HG03097 (cell line): Measurements from ENCODE around the gene SEZ6L.

ENCODE experiments used
- ATAC-seq: cut with Tn5 transposase; IDR thresholded peaks from one replicate; pipeline ENCODE4 v1.9.1; 2021; ENCODE audit not compliant: unreplicated experiment, low FRiP score

SEZ6L gene

DNA sequence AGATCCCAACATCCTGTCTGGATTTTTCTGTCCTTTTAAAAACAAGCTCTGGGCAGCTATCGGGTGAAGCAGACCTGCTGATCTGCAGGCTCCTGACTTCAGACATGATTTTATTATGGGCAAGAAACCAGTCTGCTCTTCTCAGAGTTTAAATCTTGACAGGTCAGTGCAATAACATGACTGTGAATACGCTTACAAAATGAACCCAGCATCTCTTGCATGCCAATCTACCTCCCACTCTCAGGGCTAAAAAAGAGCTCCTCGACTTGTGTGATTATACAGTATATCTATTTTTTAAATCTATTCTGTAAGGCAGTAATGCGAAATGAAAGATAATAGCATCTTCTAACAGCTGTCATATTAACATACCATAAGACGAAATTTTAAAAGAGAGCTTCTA lies 241.1 kb downstream of the SEZ6L start:
- no peak for ATAC-seq

DNA sequence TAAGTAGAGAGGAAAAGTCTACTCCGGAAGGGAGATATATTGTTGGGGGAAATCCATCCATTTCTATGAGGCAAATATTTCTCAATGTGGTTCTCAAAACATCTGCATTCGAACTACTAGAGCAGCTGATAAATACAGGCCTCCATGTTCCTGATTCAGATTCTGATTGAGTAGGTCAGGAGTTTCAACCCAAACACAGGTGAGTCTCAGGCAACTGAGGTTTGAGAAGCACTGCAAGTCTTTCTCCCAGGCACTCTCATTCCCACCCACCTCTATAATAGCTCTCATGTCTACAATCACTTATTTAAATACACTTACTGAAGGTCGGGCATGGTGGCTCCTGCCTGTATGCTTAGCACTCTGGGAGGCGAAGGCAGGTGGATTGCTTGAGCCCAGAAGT lies 245.1 kb downstream of the SEZ6L start:
- ATAC-seq: no peak

DNA sequence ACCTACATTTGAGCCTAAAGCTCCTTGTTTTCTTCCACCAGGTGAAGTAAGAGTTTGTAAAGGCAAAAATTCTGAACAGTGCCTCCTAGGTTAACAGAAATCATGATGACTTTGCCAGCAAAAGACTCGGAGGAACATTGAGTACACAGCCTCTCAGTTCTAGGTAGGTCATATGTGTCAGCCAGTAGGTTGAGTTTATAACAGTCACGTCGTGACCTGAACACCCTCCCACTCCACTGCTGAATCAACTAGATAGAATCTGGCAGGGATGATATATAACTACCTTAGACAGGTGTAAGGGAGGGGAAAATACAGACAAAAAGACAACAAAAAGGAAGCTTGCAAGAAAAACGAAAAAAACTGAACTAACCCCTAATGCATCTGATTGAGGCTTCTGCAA lies 247.0 kb downstream of the SEZ6L start:
- no peak for ATAC-seq

DNA sequence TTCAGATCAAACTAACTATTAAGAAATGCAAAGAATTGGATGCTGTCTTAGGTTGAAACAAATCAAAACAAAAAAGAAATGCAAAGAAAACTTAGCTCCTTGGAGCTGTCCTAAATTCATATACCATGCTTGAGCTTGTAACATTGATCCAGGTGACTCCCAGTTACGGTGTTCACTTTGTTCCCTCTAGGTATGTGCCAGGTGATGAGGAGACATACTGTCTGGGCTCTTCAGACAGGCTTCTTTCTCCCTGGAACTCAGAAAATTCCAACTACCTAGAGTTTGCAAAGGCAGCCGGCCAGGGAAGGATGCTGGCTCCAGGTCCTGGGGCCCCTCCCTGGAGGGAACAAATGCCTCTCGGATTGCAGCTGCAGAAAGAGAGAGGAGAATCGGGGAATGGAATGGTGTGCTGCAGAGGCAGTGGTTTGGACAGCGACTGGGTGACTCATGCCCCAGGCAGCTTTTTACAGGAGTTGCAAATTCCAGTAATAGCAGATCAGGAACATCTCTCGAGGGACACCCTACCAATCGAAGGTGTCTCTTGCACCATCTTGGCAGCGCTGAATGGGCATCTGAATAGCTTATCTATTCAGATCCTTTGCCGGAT lies 247.5 kb downstream of the SEZ6L start:
- no peak for ATAC-seq

DNA sequence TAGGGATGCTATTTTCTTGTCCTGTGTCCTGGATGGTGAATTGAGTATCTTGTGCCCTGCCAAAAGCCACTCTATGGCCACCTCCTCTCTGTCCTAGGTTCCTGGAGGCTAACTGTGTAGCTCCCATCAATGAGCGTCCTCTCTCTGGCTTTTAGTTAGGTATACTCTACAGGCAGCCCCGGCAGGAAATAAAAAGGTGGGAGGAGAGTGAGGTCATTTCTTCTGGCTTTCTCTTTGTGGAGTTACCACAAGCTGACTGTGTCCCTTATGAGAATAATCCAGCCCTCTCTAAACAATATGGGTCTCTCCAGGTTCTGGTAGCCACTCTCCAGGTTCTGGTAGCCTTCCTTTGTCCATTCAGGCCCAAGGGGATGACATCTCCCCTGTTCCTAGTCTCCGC lies 248.1 kb downstream of the SEZ6L start:
- no peak for ATAC-seq

DNA sequence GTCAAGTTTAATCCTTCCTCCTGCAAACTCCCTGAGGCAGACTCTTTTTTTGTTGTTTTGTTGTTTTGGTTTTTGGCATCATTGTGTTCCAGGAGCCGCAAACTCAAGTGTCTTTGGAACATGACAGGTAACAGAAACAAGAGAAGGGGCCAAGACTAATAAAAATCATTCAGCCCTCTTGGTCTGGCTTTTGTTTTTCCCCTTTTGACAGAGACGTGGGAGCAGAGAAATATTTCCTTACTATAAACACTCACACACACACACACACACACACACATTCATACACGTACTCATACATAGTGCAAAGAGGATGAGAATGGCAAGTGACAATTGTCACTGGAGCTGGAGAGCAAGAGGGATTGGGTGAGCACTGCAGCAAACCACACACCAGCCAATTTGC lies 249.4 kb downstream of the SEZ6L start:
- no peak for ATAC-seq

DNA sequence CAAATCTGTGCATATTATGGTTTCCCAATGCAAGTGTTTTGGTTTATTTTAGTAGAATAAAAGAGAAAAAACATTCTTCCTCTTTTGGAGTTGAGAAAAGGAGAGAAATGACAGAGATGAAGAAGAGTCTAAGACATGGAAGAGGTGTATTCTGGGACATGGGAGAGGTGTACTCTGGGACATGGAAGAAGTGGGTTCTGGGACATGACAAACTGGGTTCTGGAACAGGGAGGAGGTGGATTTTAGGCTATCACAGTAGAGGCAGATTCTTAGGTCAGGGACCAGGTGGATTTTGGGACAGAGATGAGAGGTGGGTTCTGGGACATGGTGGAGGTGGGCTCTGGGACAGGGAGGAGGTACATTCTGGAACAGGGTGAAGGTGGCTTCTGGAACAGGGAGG lies 257.7 kb downstream of the SEZ6L start:
- ATAC-seq: no peak

DNA sequence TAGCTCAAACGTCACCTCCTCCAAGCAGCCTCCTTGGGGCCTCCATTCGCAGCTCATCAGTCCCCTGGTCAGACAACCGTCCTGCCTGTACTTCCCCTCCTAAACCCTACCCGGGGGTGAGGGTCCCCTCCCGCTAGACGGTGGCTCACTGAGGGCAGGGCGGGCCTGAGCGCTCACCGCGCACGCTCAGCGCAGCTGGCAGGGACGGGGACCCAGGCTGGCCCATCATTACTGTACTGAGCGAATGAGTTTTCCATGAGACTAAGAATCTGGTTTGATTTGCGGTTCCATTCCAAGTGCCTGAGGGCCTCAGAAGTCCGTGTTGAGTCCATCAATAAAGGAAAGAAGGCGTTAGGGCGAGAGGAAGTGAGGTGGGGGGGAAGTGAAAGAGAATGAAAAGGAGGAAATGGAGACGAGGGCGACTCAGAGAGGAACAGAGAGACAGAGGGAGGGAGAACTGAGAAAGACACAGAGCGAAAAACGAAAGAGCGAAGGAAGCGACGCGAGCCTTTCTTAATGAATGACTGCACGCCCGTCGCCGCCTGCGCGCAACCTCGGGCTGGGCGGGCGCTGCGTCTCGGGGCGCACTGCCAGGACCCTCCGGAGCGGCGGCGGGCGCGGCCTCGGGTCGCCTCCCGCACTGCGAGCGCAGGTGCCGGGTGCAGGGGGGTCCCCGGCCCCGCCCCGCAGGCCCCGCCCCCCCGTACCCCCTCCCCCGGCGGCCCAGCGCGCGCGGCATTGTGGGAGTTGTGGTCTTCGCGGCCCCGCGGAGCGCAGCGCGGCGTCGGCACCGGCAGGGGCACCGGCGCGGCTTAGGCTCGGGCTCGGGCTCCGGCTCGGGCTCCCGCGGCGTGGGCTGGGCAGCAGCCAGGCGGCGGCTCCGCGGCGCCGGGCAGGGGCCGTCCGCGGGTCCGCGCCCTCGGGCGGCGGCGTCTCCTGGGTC lies 259.5 kb downstream of the SEZ6L start, which contains the start of gene ASPHD2:
ASPHD2 (plus strand) TSS at position 746 of the 943 bp plus-strand sequence. CDS start 4,356 bp downstream, outside the sequence.
- ATAC-seq: peak; percentile 62

DNA sequence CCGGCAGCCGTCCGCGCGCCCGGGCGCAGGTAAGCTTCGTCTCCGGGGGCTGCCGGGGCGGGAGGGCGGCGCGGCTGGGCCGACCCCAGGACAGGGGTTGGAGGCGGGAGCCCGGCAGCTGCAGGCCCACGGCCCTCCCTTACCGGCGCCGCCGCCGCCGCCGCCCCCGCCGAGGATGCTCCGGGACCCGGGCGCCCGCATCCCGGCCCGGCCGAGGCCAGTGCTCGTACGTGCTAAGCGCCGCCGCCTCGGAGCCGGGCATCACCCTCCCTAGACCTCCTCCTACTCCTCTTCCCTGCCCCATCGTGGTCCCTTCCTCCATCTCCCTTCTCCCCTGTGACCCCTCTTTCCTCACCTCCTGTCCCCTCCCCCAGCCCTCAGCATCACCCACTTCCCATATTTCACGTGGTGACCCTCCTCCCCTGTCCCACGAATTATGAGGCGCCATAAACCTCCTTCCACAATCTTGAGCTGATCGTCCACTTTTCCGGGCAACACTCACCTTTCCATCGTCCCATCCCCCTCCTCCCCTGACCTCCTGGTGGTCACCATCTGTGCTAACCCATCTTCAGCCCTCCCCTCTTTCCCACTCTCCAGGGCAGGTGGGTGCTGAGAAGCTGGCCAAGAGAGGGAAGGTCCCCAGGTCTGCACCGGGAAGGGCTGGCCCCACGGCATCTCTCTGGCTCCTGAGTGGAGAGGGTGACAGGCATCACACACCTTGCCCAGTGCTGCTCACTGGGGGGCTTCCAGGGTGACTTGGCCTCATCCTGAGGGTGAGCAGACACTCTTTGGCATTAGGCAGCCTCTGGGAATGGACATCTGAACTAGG lies 260.4 kb downstream of the SEZ6L start:
- ATAC-seq: peak; percentile 4

DNA sequence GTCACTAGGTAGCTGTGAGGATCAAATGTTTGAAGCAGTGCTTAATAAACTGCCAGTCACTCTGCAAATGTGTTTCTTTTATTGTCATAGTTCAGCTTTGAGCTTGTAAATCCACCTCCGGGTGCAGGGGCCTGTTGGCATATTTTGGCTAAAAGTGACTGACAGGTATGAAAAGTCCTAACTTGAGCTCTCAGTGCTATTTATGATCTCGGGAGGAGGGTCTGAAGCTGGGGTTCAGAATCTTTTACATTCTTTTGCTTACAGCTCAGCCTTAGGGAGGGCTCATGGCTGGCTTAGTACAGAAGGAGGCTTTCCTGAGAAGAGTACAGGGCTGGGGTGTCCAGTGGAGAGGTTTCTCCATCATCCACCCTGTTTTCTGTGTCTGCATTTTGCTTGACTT lies 261.3 kb downstream of the SEZ6L start:
- ATAC-seq: no peak

DNA sequence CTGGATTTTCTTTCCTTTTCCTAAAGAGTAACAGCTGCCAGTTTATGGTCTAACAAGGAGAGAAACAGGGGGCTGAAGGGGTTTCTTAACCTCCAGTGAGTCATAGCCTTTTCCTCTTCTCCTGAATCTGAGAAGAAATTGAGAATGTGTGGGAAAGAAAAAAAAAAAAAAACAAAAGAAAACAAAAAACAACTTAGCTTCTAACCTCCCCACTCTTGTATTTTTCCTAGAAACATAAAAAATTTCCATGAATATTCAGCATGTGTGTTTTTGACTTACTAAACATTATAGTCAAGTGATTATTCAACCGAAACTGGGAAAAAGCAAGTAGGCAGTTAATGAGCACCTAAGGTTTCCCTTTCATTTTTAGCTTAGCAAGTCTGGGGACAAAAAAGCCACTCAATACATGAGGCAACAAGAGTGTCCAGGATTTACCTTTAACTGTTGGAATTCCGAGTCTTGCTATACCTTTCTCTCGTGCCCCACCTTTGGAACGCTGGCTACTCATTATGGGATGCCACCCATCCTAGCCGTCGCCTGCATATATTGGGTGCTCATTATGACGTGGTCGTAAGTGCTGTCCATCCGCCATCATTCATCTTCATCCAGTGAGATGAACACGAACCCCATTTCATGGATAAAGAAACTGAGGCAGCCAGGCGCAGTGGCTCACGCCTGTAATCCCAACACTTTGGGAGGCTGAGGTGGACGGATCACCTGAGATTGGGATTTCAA lies 262.2 kb downstream of the SEZ6L start:
- no peak for ATAC-seq

DNA sequence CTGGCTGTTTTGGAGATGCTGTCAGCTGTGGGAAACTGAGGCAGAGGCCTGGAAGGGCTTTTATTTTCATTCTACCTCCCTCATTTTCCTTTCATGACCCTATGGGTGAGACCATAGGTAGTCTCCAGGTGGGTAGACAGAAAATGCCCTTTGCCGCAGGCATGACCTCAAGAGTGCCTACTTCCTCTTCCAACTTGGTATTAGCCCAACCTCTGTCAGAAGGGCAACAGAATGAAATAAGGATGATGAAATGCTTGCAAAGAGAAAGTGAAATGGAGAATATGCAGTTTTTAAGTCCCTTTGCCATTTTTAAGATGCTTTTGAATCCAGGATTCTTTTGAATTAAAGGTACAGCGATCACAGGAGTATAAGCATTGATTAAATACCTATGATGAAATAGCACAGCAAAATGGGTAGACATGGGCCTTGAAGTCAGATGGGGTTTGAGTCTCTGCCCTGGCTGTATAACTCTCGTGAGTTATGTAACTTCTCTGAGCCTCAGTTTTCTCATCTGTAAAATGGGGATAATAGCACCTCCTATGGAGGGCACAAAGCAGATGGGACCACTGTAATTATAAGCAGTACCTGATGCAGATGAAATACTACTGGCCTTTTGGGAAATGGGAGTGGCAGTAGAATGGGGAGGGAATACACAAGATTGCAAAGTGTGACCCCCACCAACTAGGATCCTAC lies 263.5 kb downstream of the SEZ6L start:
- no peak for ATAC-seq
